GM23338 (cell line): ENCODE data around the gene LLGL2.

ENCODE experiments used
- CTCF ChIP-seq, 2 experiments: fragments of 200-600 bp in 1 of 2; sonication (generic) in 1 of 2; conservative IDR thresholded peaks; 2 replicates each; pipeline versions ENCODE4 v1.5.1 to v1.6.1; 2016 to 2017; ENCODE audit warnings: antibody characterized with exemption in 2 of 2, low read depth in 2 of 2, mild to moderate bottlenecking in 2 of 2, moderate library complexity in 1 of 2
- EZH2 ChIP-seq: fragments of 200-600 bp; sonication (generic); IDR thresholded peaks from one replicate; pipeline ENCODE4 v1.8.0; 2017; ENCODE audit warnings: antibody characterized with exemption, mild to moderate bottlenecking, low read depth; ENCODE audit not compliant: unreplicated experiment
- POLR2AphosphoS5 ChIP-seq: IDR thresholded peaks from 2 replicates; pipeline ENCODE4 v1.6.1; 2016; ENCODE audit warnings: antibody characterized with exemption, low read depth
- ZNF114 ChIP-seq: fragments of 250-450 bp; sonication (Bioruptor Pico); IDR thresholded peaks from 2 replicates; pipeline ENCODE4 v1.5.0; 2020; ENCODE audit warnings: mild to moderate bottlenecking, moderate library complexity

GRCh38 chr17:75536366-75536765 is 10.9 kb downstream of the LLGL2 start:
- TF ChIP-seq CTCF (conservative IDR thresholded peaks at IDR 0.05; ENCODE audit: low read depth in 2 of 2) (no peak), ZNF114 (CRISPR knock-in tag) (no peak), EZH2 (no peak), POLR2AphosphoS5 (no peak)
